ENCODE data around the gene C9orf72. TPM values are rescaled to one million over a fixed set of nuclear protein-coding genes. Genes with fewer than 3 reads are reported as not detected.

The C9orf72 gene
- total and polyA plus RNA-seq, 2 of the 8 experiments (the other 6 are each of a cell fraction or from before 2014, with no cell fraction given) = 7.2 to 17.5 TPM

GRCh38 chr9:27586304-27586703 lies 13.0 kb upstream of the C9orf72 start (continued):
- TF ChIP-seq NANOG (IDR thresholded peaks at IDR 0.05; ENCODE audit: insufficient read depth, low read depth, low read length, poor library complexity, severe bottlenecking) (no peak), TEAD4 (IDR thresholded peaks at IDR 0.05; ENCODE audit: low read depth, low read length) (no peak), TBP (IDR thresholded peaks at IDR 0.05; ENCODE audit: low read depth, low read length) (no peak), SP1 (IDR thresholded peaks at IDR 0.05; ENCODE audit: low read depth, low read length) (no peak)
